ENCODE data around the gene RREB1.

DNA sequence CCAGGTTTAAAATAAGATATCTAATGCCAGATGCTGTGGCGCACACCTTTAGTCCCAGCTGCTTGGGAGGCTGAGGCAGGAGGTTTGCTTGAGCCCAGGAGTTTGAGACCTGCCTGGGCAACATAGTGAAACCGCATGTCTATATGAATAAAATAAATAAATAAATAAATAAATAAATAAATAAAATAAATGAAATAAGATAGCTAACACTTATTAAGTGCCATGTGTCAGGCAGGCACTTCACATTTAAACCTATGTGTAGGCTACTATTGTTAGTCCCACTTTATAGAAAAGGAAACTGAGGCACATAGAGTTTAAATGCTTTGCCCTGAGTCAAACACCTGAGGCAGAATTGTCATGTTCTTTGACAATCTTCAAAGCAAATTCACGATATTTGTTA, 32.9 kb upstream of the RREB1 start:
- TF ChIP-seq, protein P1, sequence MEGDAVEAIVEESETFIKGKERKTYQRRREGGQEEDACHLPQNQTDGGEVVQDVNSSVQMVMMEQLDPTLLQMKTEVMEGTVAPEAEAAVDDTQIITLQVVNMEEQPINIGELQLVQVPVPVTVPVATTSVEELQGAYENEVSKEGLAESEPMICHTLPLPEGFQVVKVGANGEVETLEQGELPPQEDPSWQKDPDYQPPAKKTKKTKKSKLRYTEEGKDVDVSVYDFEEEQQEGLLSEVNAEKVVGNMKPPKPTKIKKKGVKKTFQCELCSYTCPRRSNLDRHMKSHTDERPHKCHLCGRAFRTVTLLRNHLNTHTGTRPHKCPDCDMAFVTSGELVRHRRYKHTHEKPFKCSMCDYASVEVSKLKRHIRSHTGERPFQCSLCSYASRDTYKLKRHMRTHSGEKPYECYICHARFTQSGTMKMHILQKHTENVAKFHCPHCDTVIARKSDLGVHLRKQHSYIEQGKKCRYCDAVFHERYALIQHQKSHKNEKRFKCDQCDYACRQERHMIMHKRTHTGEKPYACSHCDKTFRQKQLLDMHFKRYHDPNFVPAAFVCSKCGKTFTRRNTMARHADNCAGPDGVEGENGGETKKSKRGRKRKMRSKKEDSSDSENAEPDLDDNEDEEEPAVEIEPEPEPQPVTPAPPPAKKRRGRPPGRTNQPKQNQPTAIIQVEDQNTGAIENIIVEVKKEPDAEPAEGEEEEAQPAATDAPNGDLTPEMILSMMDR (IDR thresholded peaks at IDR 0.05): no peak
- TF ChIP-seq POLR2A (IDR thresholded peaks at IDR 0.05) (no peak), POLR2AphosphoS5 (IDR thresholded peaks at IDR 0.05; ENCODE audit: insufficient read depth in 1 of 2, low read depth in 1 of 2) (no peak)

Measured in vagina (tissue), 2 donors.